Measurements from ENCODE around the gene NEMP2. TPM values are rescaled to one million over a fixed set of nuclear protein-coding genes. Genes with fewer than 3 reads are reported as not detected.

NEMP2 gene
- total and polyA plus RNA-seq, 2 of the 8 experiments (the other 6 are each of a cell fraction or from before 2014, with no cell fraction given) = 3.1 to 5.3 TPM

DNA sequence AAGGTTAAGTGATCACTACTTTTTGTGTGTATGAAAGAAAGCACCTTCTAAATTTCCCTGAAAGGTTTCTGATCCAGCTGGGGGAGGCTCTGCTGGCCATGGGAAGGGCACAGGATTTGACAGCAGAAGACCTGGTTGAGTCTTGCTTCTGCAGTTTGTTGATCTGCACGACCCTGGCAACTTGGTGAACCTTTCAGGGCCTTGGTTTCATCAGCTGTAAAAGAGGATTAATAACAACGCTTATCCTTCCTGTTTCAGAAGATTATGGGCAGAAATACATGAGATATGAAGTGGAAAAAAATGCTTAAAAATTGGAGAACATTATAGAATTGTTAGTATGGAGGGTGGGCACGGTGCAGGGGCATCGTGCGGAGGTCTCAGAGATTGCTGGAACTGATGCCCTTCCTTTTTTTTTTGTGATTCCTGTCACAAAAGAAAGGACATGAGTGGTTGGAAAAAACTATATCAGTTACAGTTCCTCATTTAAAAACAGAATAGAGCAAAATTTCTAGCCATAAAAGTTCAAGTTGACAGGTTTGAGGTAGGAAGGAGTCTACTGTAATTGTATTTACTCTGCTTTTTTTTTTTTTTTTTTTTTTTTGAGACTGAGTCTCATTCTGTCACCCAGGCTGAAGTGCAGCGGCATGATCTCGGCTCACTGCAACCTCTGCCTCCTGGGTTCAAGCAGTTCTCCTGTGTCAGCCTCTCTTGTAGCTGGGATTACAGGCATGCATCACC lies 79.0 kb downstream of the NEMP2 start:
- Histone ChIP-seq H3K18ac (ENCODE audit: extremely low read depth, low read length) (no peak overlapping the region), H3K56ac (replicated peaks; ENCODE audit: insufficient read length, low read depth, low read length) (no peak overlapping the region), H4K8ac (ENCODE audit: extremely low read depth, insufficient read depth, low read length) (no peak overlapping the region), H2BK20ac (ENCODE audit: low read length) (no peak overlapping the region), H3K27me3 (replicated peaks in 1 of 4; ENCODE audit: control insufficient read depth in 3 of 4, extremely low read depth in 1 of 4, insufficient read depth in 3 of 4, low read length in 3 of 4) (no peaks in the 10 kb centered on the region), H2BK12ac (ENCODE audit: low read depth, low read length) (no peak overlapping the region), H2BK5ac (ENCODE audit: low read depth, low read length) (no peak overlapping the region), H3K79me2 (ENCODE audit: control insufficient read depth in 1 of 2, insufficient read depth in 2 of 2, low read length in 2 of 2) (no peaks in the 10 kb centered on the region), H4K5ac (ENCODE audit: insufficient read length, low read depth, low read length) (no peak overlapping the region), H2BK120ac (replicated peaks; ENCODE audit: low read depth, low read length) (no peak overlapping the region), H3K4me2 (ENCODE audit: insufficient read depth in 1 of 2, low read depth in 2 of 2, low read length in 2 of 2) (no peak overlapping the region), H3K4me1 (replicated peaks in 1 of 4; ENCODE audit: control insufficient read depth in 3 of 4, insufficient read depth in 4 of 4, low read length in 3 of 4) (no peaks in the 10 kb centered on the region), H3K27ac (ENCODE audit: low read depth, low read length) (no peak overlapping the region), H2AFZ (ENCODE audit: low read length) (no peak overlapping the region), H3K23ac (ENCODE audit: insufficient read length) (no peak overlapping the region), H2BK15ac (ENCODE audit: low read length) (no peak overlapping the region), H3K9me3 (ENCODE audit: insufficient read depth in 2 of 2, low read depth in 1 of 2, low read length in 1 of 2) (no peaks in the 10 kb centered on the region), H3K36me3 (ENCODE audit: control insufficient read depth in 2 of 4, insufficient read depth in 4 of 4, low read length in 3 of 4) (no peaks in the 10 kb centered on the region), H3K4me3 (ENCODE audit: extremely low read depth in 1 of 4, insufficient read depth in 2 of 4, low read depth in 3 of 4, low read length in 4 of 4) (no peak overlapping the region), H3K9ac (replicated peaks in 1 of 4; ENCODE audit: extremely low read depth in 1 of 4, low read depth in 3 of 4, low read length in 3 of 4) (no peak overlapping the region), H2AK5ac (ENCODE audit: low read depth, low read length) (no peak overlapping the region), H4K91ac (replicated peaks; ENCODE audit: insufficient read length, low read length) (no peak overlapping the region), H3K4ac (replicated peaks; ENCODE audit: insufficient read length, low read depth, low read length) (no peak overlapping the region), H3K23me2 (ENCODE audit: low read depth, low read length) (no peaks in the 10 kb centered on the region), H3K14ac (ENCODE audit: insufficient read length) (no peak overlapping the region), H4K20me1 (replicated peaks in 1 of 2; ENCODE audit: control insufficient read depth in 1 of 2, insufficient read depth in 2 of 2, low read length in 2 of 2) (peaks cover 0 to 2% of the 10 kb centered on the region in 2 experiments), H3K79me1 (ENCODE audit: low read depth, low read length) (no peaks in the 10 kb centered on the region)
- DNase-seq (ENCODE audit: low read depth in 1 of 2, low spot score in 2 of 2) (no peak), FAIRE-seq (no peak)
- WGBS, 2 experiments (ENCODE audit: extremely low coverage in 1 of 2, insufficient coverage in 1 of 2, insufficient read length in 1 of 2, insufficient replicate concordance in 2 of 2, low coverage in 1 of 2, low lambda C conversion rate in 2 of 2, missing lambda C conversion rate in 1 of 2) = 91% methylated on average over 5 of the region's 7 CpGs; no CpG with 5 or more reads in 1 of the 2 experiments
- ChIA-PET CTCF (ENCODE audit: partially characterized antibody) (no interaction called here), POLR2A (ENCODE audit: partially characterized antibody) (no interaction called here)
- TF ChIP-seq, protein P1, sequence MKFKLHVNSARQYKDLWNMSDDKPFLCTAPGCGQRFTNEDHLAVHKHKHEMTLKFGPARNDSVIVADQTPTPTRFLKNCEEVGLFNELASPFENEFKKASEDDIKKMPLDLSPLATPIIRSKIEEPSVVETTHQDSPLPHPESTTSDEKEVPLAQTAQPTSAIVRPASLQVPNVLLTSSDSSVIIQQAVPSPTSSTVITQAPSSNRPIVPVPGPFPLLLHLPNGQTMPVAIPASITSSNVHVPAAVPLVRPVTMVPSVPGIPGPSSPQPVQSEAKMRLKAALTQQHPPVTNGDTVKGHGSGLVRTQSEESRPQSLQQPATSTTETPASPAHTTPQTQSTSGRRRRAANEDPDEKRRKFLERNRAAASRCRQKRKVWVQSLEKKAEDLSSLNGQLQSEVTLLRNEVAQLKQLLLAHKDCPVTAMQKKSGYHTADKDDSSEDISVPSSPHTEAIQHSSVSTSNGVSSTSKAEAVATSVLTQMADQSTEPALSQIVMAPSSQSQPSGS (IDR thresholded peaks at IDR 0.05; ENCODE audit: low read length) = no peak
- TF ChIP-seq GABPA (IDR thresholded peaks at IDR 0.05; ENCODE audit: borderline replicate concordance, insufficient read depth, low read length) (no peak), POLR2AphosphoS5 (IDR thresholded peaks at IDR 0.05; ENCODE audit: low read depth, low read length) (no peak), BRCA1 (IDR thresholded peaks at IDR 0.05; ENCODE audit: low read depth, low read length) (no peak), SP2 (IDR thresholded peaks at IDR 0.05; ENCODE audit: low read length) (no peak), BACH1 (IDR thresholded peaks at IDR 0.05; ENCODE audit: low read length) (no peak), HDAC2 (IDR thresholded peaks at IDR 0.05; ENCODE audit: borderline replicate concordance in 1 of 2, low read depth in 2 of 2, low read length in 2 of 2) (no peak), RNF2 (IDR thresholded peaks at IDR 0.05; ENCODE audit: borderline replicate concordance, low read depth, low read length, missing control alignments, poor library complexity, severe bottlenecking) (no peak), NRF1 (IDR thresholded peaks at IDR 0.05; ENCODE audit: low read depth, low read length) (no peak), TAF7 (optimal IDR thresholded peaks at IDR 0.05; ENCODE audit: borderline replicate concordance, low read depth, low read length) (no peak), MAFK (IDR thresholded peaks at IDR 0.05; ENCODE audit: low read depth, low read length) (no peak)

Measured in H1 (cell line).